ENCODE data around the gene BBC3.
"Not testable (repeated sequence)": the region's sequence is repeated elsewhere in the genome, so short reads cannot be mapped to it uniquely, and the experiment has no call there.

BBC3 gene

DNA sequence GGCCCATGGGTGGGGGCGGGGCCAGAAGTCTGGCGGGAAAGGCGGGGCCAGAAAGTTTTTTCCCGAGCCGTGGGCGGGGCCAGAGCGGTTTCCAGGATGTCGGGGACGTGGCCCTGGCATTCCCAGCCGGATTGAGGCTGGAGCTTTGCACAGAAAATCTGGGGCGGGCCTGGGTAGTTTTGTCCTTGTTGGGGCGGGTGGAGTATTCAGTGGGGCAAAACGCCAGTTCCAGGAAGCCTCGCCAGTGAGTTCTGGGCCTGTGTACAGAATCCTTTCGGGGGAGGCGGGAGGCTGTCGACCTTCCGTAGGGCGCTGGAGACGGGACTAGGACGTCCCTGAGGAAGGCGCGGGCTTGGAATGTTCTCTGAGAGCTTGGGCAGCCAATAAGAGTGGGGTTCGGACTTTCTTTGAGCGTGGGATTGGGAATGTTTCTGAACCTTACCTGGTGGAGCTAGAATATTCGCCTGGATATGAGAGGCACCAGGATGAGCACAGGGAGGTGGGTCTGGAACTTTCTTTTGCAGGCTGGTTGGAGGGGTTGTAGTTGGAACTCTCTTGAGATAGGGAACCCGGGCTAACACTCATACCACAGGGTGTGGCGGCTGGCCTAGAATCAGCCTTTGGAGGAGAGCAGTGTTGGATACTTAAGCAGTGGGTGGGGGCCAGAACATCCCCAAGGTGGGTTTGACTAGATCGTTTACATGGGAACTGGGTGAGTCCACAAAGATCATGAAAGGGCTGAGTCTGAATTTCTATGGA is 26.6 kb upstream of the BBC3 start:
- no peak for FAIRE-seq

DNA sequence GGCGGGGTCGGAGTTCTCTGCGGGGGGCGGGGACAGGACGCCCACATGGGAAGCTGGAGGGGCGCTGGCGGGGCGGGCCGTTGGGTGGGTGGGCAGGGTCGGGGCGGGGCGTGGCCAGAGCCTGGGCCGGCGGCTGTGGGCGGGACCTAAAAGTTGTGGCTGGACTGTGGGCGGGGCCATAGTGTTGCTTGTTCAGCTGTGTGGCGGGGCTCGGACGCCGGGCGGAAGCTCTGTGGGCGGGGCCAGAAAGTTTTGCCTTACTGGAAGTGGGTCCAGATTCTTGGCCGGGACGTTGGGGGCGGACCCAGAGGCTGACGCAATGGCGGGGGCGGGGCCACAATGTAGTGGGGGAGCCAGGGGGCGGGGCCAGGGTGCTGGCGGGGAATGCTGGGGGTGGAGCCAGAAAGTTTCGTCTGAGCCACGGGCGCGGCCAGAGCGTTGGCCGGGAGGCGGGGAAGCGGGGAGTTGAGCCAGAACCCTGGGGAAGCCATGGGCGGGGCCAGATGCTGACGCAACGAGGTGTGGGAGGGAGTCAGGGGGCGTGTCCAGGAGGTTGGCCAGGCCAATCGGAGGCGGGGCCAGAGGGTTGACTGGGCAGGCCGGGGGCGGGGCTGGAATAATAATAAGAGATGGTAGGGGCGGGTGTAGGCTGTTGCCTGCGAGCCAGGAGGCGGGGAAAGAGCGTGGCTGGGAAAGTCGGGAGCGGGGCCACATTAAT is 25.9 kb upstream of the BBC3 start:
- FAIRE-seq: peak; percentile 47

DNA sequence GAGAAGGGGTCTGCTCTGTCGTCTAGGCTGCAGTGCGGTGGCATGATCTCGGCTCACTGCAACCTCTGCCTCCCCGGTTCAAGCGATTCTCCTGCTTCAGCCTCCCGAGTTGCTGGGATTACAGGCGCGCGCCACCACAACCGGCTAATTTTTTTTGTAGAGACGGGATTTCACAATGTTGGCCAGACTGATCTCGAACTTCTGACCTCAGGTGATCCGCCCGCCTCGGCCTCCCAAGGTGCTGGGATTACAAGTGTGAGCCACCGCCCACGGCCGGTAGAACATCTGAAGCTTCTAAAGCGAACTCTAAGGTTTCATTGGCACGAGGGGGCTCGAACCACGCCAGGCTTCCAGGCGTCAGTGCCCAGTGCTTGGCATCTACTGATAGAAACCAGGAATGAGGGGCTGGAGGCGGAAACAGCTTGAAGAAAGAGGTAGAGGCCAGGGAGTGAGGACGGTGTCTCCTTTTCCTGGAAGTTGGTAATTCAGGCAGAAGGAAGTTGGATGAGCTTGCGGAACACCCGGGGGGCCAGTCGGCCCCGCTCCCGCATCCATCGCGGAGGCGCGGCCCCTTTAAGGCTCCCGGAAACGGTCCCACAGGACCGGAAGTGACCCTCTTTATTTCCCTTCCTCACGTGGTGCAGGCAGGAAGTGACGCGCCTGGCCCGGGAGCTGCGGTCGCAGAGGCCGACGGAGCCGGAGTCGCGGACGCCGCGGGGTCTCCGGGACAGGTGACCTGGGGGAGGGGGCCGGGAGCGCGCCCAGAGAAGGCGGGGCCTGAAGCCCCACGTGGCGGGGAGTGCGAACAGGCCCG is 25.1 kb upstream of the BBC3 start, which contains the start of gene CCDC9:
CCDC9 (plus strand) TSS at position 647 of the 814 bp plus-strand sequence. CDS start 1,876 bp downstream, outside the sequence.
- FAIRE-seq: no peak

DNA sequence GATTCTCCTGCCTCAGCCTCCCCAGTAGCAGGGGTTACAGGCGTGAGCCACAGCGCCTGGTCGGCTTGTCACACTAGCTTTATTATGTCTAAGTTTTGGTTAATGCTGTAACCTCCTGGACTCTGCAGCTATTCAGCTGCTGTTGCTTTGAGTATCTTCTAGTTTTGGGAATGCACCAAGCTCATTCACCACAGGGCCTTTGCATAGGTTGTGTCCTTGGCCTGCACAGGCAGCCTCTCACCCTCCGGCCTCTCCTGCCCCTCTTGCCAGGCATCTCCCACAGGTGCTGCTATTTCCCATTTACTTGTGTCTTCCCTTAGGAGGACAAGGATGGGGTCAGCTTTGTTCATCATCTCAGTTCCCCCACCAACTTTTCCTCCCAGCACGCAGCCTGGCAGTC is 23.0 kb upstream of the BBC3 start:
- no peak for FAIRE-seq

DNA sequence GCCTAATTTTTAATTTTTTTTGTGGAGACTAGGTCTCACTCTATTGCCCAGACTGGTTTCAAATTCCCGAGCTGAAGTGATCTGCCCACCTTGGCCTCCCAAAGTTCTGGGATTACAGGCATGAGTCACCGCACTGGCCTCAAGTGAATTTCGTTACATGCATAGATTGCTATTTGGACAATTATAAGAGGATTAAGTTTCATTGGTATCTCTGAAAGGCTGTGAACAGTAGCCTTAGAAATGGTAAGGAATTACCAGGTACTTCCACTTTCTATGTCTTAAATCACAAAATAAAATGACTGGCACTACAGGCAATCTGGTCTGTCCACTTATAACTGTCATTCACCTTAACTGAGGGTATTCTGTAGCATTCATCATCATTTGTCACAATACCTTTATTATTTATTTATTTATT is 22.5 kb upstream of the BBC3 start:
- FAIRE-seq: no peak

DNA sequence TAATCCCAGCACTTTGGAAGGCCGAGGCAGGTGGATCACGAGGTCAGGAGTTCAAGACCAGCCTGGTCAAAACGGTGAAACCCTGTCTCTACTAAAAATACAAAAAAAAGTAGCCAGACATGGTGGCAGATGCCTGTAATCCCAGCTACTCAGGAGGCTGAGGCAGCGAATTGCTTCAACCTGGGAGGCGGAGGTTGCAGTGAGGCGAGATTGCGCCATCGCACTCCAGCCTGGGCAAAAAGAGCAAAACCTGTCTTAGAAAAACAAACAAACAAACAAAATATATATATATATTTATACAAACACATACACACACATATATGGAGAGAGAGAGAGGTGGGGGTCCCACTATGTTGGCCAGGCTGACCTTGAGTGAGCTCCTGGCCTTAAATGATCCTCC is 22.0 kb upstream of the BBC3 start:
- not testable (repeated sequence) for FAIRE-seq

DNA sequence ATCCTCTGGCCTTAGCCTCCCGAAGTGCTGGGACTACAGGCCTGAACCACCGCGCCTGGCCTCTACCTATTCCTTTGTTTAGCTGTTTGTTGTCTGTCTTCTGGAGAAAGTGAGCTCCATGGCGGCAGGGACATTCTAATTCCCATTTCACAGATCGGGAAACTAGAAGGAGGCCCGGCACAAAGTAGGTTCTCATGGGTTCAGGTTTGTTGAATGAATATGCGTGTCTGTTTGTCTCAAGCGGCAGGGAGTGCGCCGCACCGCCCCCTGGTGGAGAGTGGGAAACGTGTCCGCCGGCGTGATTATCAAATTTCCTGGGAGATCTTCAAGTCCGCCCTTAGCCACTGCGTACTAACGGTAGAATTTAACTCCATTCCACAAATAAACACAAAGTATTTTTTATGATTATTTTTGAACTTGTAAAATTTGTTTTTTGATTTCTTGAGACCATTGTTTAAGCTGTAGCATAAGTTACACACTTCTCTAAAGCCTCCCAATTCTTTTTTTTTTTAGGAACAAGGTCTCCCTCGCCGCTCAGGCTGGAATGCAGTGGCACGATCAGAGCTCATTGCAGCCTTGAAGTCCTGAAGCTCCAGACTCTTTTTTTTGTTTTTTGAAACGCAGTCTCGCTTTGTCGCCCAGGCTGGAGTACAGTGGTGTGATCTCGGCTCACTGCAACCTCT is 16.4 kb upstream of the BBC3 start:
- FAIRE-seq: no peak

DNA sequence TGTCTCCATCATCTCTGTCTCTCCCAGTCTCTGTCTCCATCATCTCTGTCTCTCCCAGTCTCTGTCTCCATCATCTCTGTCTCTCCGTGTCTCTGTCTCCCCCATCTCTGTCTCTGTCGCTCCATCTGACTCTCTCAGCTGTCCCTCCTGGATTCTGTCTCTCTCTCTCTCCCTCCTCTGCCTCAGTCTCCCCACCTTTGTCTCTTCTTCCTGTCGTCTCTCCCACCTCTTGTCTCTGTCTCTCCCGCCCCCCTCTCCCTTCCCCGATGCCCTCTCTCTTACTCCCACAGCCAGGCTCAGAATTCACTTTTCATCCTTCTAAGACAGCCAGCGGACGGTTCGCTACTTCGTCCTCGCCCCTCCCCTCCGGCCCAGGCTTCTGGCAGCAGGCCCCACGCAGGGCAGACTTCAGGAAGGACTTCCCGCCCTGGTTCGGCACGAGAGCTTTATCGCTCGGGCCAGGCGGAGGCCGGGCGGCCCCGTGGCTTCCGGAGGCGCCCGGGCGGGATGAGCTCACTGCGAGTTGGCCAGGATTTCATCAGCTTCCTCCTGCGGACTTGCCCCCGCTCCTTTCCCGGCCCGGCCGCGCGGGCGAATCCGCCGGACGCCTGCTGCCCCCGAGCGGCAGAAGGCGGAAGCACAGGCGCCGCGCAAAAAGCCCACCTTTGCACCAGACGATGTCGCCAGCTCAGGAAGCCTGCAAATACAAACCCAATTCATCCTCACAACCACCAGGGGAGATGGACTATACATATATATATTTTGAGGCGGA is 13.0 kb upstream of the BBC3 start:
- no peak for FAIRE-seq

DNA sequence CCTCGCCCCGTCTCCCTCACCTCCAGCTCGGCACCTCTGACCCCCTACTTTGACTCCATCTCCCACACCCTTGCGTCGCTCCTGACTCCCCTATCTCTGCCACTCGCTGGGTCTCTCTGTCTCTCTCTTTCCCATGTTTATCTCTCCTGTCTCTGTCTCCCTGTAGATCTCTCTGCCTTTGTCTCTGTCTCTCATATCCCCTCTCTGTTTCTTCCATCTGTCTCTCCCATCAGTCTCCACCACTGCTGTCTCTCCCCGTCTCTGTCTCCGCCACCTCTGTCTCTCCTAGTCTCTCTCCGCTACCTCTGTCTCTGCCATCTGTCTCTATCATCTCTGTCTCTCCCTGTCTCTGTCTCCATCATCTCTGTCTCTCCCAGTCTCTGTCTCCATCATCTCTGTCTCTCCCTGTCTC is 12.4 kb upstream of the BBC3 start:
- FAIRE-seq: no peak

DNA sequence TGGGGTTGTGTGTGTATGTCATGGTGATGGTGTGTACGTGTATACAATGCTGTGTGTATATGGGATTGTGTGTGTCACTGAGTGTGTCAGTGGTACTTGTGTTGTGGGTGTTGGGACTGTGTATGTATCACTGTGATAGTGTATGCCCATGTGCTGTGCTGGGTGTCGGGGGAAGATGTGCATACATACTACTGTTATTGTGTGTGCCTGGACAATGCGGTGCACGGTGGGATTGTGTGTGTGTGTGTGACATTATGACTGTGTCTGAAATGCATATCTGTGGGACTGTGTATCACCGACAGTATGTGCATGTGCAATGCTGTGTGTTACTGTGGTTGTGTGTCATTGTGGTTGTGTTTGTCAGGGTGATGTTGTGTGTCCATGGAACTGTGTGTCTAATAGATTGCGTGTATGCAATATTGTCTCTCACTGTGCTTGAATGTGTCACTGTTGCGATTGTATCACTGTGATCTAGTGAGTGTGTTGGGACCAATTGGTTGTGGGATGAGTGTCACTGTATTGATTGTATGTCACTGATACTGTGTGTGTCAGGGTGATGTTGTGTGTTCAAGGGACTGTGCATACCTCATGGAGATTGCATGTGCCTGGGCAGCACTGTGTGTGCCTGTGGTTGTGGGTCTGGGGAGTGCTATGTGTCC is 11.0 kb upstream of the BBC3 start:
- no peak for FAIRE-seq

DNA sequence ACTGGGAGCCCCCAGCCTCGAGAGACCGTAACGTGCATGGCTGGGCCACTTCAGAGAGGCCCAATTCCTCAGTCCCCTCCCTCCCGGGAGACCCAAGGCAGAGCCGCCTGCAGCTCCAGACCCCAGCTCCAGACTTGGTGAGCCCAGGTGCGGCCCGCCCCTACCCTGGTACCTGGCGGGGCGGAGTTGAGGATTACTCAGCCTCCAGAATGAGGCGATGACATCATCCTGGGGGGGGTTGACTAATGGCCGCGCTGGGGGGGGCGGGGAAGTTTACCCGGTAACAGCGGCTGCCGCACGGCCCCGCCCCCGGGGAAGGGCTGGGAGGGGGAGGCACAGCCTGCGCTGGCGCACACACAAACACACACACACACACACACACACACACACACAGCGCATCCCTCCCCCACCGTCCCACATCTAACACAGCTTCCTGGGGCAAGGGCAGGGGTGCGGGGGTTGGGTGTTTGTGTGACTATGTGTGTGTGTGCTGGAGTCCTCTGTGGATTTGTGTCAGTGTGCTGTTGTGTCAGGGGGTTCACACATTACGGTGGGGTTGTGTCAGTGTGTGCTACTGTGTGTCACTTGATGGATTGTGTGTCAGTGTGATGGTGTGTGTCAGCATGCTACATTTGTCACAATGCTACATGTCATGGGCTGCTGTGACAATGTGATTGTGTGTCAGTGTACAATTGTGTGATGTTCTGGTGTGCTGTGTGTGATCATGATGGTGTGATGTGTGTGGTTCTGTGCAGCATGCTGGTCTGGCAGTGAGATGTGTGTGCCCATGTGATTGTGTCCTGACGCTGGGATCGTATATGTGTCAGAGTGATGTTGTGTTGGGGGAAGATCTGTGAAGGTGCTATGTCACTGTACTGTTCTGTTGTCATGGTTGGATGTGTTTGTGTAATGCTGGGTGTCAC is 10.3 kb upstream of the BBC3 start:
- FAIRE-seq: no peak

DNA sequence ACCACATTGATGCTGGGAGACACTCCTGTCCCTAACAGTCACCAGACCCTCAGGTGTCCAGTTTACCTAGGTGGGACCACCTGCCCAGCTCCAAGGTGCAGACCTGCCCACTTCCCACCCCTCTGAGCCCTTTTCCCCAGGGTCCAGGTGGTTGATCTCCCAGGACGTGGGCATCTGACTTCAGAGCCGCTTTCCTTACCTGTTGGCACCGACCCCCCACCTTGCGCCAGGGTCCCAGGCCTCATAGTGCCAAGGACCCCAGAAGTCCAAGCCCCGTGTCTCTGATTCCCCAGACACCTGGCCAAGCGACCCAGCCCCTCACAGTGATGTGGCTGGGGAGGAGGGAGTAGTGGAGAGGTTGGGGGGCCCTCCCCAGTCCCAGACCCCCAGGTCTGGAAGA is 9.6 kb upstream of the BBC3 start:
- no peak for FAIRE-seq

DNA sequence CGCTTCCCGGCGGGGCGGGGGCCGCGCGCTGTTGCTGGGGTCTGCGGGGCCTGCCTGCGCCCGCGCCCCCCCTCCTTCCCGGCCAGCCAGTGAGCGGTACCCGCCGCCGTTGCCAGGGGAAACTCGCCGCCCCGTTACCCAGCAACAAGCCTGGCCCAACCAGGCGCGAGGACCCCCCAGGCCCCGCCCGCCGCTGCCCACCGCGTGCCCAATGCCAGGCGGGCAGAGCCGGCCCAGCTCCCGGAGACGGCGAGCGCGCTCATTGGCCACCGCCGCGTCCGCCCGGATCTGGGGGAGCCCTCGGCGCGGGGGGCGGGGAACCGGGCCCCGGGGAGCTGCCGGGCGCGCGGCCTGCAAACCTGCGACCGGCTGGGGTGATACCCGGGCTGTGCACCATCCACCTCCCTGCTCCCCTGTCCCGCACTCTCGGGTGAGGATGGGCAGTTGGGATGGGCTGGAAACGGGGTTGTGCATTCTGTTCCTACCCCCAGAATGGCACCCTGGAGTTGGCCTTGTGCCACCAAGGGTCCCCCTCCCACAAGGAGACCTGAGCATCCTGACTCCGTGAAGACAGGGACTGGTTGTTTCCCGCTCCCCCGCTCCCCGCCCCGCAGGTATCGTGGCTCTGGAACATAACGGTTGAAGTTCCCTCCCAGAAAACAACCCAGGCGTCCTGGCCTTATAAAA is 8.8 kb upstream of the BBC3 start:
- FAIRE-seq: no peak

DNA sequence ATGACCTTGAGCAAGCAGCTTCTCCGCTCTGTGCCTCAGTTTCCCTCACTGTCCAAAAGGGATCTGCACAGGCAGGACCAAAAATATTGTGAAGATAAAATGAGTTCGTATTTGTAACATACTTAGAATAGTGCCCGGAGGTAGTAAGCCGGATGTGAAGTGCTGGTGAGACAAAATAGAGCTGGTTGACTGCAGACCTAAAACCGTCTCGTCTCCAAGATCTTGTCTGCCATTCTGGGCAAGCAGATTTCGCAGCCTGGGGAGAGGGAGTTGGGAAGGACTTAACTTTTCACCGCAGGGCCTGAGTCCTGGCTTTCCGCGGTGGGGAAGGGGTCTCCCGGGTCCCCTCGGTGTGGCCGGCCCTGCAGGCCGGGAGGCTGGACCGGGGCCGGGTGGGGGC is 8.2 kb upstream of the BBC3 start:
- FAIRE-seq: no peak

DNA sequence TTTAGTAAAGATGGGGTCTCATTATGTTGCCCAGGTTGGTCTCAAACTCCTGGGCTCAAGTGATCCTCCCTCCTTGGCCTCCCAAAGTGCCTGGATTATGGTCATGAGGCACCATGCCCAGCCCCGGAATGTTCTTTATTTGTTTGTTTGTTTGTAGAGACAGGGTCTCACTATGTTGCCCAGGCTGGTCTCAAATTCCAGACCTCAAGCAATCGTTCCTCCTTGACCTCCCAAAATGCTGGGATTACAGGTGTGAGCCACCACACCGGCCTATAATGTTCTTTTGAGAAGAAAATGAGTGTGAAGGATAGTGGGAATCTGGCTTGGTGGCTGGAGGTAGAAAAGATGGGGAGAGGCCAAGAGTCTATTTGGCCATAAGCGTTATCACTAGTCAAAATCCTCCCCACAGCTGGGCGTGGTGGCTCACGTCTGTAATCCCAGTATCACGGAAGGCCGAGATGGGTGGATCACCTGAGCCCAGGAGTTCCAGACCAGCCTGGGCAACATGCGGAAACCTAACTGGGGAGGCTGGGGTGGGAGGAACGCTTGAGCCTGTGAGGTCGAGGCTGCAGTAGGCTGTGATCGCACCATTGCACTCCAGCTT is 5.2 kb upstream of the BBC3 start:
- no peak for FAIRE-seq

DNA sequence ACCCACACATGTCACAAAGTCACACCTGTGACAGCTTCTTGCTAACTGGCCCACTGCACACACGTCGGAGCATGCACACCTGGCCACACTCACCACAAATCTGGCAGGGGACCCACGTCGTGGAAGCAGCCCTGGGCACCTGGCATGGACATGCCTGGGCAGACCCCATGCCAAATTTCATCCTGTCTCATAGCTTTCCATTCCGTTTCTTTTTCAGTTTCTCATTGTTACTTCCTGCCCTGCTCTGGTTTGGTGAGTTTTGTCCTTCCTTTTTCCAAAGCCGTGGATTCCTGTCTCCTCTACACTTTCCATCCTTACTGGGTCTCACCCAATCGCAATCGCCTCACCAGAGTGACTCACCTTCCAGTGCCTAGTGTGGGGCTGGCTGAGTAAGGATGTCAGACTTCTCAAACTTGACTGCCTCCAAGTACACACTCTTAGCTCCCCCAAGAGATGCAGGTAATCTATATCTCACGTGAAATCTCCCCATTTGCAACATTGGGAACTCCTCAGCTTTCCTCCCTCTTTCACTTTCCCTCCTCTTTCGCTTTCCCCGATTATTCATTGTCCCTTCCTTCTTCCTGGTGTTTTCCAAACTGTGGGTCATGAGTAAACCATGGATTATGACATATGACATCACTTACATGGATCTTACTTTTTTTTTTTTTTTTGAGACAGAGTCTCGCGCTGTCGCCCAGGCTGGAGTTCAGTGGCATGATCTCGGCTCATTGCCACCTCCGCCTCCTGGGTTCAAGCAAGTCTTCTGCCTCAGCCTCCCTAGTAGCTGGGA is 1.6 kb upstream of the BBC3 start:
- FAIRE-seq: no peak

DNA sequence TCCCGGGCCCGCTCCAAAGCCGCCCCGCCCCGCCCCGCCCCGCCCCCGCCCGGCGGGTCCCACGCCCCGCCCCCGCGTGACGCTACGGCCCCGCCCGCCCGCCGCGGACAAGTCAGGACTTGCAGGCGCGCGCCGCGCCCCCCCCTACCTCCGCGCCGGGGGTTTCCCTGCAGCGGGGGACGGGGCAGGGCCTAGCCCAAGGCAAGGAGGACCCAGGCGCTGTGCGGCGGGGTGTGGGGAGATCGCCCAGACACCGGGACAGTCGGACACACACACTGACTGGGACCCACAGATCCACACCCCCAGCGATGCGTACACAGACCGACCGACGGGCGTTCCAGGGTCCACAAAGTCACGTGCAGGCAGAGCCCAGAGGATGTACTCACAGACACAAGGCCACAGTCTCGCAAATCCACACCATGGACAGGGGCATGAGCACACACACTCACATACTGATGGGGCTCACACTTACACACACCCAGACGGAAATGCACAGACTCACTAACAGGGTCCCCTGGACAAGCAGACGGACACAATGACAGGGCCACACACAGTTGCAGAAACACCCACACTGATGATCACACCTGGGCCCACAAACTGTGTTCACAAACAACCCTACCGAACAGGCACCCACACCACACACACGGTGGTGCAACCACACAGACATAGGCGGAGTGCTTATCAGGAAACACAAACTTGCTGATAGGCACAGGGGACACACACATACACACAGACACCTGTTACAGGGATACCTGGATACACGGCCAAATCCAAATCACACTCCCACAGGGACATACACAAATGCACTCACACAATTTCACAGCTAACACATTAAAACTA is 436 bp upstream of the BBC3 start:
- FAIRE-seq: no peak

All from colon (tissue), 2 donors.